GM21528 (cell line): Measurements from ENCODE around the gene POP4.

ENCODE experiments used
- ATAC-seq: cut with Tn5 transposase; IDR thresholded peaks from one replicate; pipeline ENCODE4 v1.9.1; 2021; ENCODE audit warnings: mild to moderate bottlenecking, moderate library complexity; ENCODE audit not compliant: unreplicated experiment, low FRiP score

Gene POP4

GRCh38 chr19:29629836-29630534 lies 23.9 kb downstream of the POP4 start:
- no peak for ATAC-seq

DNA sequence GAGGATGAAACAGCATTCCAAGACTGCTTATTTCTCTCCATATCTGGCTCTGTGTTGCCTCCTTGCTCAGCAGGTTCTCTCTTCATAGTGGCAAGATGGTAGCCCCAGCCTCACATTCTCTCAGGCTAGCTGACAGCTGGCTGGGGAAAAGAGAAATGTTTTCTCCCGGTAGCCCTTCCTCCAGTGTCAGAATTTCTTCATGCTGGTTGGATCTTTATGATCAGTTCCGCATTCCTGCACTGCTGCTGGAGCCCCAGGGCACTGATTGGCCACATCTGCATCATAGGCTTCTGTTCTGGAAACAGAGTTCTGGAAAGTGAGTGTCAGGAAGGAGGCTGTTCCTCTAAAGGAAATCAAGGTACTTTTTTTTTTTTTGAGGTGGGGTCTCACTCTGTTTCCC lies 24.6 kb downstream of the POP4 start:
- no peak for ATAC-seq

DNA sequence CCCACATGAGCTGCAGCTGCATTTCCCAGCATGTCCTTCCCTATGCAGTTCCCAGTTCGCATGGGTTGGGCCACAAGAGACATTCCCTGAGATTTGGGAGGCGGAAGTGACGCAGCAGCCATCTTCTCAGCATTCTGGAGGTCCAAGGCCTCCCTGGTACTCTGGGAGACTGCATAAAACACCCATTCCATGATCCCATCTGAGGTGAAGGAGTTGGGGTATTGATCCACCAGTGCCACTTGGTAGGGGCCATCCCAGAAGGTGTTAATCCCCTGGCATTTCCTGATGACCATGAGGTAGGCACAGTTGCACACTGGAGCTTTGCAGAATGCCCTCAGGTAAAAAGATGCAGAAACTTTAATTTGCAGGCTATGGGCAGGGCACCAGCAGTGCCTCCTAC lies 25.4 kb downstream of the POP4 start:
- ATAC-seq = no peak

GRCh38 chr19:29634002-29634401 lies 27.9 kb downstream of the POP4 start:
- ATAC-seq = no peak

- ATAC-seq = no peak
Observed at GRCh38 chr19:29634423-29635130, 28.5 kb downstream of the POP4 start.

DNA sequence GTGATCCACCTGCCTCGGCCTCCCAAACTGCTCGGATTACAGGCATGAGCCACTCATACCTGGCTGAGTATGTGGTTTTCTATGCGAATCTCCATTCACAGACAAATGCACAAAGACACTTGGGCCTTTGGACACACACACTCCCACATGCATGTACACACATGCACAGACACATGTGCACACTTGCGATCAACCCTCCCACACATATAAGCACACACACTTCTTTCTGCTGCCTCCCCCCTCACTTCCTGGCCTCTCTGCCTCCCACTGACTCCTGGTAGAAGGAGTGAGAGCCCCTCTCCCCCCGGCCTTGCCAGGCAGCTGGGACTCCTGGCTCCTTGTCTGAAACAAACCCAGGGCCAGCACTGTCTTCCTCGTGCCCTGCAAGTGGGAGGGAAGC lies 29.9 kb downstream of the POP4 start:
- no peak for ATAC-seq

- no peak for ATAC-seq
Observed at GRCh38 chr19:29636553-29637360, 30.7 kb downstream of the POP4 start.

GRCh38 chr19:29639086-29639485 lies 33.0 kb downstream of the POP4 start:
- no peak for ATAC-seq

DNA sequence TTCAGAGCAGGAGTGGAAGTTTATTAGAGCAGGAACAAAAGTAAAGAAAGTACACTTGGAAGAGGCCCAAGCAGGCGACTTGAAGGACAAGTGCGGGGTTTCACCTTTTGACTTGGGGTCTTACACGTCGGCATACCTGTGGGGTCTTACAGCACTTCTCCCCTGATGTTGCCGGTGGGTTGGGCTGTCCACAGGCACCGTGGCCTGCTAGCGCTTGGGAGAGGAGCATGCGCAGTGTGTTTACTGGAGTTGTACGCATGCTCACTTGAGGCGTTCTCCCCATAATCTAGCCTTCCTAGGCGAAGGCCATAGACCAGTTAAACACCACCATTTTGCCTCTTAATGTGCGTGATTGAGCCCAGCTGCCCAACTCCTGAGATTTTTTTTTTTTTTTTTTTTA lies 34.1 kb downstream of the POP4 start:
- ATAC-seq = no peak

- ATAC-seq = no peak
Observed at GRCh38 chr19:29641597-29641996, 35.5 kb downstream of the POP4 start.

DNA sequence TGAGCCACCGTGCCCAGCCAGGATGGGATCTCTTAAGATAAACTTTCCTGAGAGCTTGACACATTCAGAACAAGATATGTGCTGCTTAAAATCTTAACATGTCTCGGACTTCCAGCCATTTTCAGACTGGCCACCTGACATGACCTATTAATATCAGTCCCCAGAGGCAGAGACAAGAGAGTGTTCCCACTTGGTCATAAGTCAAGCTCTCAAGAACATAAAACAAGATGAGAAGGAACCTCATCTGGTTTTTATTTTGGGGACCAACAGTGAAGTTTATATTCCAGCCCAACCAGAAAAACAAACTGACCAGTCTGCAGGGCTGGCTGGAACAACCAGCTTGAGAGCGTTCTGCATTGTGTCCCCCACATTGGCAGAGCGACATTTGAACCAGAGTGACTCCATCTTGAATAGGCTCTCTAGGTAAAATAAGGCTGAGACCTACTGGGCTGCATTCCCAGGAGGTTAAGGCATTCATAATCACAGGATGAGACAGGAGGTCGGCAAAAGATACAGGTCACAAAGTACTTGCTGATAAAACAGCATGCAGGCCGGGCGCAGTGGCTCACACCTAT lies 37.4 kb downstream of the POP4 start:
- no peak for ATAC-seq

GRCh38 chr19:29644210-29644609 lies 38.1 kb downstream of the POP4 start:
- no peak for ATAC-seq

DNA sequence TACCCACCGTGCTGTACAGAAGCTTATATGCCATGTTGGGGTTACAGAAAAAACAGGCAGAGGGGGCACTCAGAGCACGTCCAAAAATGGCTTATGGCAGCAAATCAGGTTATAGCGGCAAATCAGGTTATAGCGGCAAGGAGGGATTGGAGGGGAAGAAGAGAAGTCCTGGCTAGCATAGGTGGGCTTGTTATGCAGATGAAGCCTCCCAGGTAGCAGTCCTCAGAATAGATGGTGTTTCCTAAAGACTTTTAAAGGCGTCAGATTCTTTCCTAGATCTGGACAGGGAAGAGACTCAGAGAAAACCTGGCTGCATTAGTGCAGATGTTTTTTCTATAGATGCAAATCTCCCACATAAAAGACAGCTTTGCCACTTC lies 39.4 kb downstream of the POP4 start:
- no peak for ATAC-seq

DNA sequence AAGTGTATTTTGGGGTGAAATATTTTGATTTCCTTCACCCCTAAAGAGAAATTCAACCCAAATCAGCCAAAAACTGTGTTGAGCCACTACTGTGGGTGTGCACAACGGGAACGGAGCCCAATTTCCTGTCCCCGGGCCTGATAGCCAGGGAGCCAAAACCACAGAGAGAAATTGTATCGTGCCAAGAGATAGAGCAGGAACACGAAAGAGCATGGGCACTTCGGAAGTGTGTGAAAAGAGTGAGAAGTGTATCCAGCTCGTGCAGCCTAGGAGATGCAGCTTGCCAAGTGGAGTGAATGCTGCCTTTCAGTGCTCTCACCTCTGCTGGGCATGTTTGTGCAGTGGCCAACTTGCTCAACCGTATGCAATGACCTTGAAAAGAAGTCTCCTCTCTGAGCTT lies 39.8 kb downstream of the POP4 start:
- no peak for ATAC-seq

- no peak for ATAC-seq
Observed at GRCh38 chr19:29650772-29651387, 44.8 kb downstream of the POP4 start.

GRCh38 chr19:29651622-29652394 lies 45.7 kb downstream of the POP4 start:
- no peak for ATAC-seq

DNA sequence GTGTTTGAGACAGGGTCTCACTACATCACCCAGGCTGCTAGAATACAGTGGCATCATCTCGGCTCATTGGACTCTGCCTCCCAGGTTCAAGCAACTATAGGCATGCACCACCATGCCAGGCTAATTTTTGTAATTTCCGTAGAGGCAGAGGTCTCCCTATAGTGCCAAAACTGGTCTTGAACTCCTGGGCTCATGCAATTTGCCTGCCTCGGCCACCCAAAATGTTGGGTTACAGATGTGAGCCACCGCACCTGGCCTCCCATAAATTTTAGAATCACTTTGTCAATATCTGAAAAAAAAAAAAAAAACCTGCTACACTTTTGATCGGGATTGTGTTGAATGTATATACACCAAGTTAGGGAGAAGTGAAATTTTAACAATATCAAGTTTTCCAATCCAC lies 47.3 kb downstream of the POP4 start:
- no peak for ATAC-seq

DNA sequence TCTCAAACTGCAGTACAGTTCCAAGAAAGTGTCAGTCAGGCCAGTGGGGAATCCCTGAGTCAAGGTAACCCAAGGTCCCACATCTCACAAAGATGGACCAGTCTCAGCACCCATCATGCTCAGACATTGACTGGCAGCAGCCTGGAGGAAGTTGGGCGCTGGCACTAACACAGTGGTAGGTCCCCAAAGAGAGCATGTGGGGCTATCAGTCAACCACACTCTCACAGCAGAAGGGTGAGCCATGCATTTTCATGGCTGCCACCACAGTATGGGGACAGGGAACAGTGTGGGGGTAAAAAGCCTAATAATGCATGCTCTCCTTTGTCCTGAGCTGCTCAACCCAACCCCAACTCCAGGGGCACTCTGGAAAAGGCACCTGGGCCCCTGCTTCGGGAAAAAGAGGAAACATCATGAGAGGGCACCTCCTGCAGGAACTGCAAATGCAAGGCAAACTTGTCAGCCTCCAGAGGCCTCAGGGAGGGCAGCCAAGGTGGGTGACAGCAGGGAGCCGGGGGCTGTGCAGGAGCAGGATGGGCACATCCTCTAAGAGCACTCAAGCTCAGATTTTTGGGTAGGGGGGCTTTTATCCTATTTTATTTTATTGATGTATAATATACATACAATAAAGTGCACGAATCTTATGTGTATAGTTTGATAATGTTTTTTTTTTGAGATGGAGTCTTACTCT lies 49.7 kb downstream of the POP4 start:
- ATAC-seq = no peak

DNA sequence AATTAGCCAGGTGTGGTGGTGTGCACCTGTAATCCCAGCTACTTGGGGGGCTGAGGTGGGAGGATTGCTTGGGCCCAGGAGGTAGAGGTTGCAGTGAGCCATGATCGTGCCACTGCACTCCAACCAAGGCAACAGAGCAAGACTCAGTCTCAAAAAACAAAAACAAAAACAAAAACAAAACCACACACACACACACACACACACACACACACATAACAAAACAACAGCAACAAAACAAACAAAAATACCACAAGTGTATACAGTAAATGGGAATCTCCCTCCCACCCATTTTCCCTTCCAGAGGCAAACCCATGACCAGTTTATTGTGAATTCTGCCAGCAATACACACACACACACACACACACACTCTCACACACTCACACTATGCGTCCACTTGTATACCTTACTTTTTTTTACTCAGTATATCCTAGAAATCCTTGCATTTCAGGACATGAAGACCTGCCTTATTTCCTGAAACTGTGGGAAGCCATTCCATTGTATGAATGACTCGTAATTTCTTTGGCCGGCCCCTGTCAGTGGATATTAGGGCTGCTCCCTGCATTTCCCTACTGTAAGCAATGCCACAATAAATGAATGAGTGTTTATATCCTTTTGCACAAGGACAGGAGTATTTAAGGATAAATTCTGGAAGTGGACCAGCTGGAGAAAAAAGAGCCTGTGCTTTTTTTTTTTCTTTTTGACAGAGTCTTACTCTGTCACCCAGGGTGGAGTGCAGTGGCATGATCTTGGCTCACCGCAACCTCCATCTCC lies 52.3 kb downstream of the POP4 start:
- no peak for ATAC-seq
